Uterus (tissue), 2 donors: ENCODE measurements around the gene ADCY9.

Source experiments
- POLR2A ChIP-seq, 2 donors: fragments of 450-650 bp; IDR thresholded peaks; one replicate each; pipeline ENCODE4 v1.6.1; 2016; ENCODE audit warnings: antibody characterized with exemption in 2 of 2, mild to moderate bottlenecking in 1 of 2, moderate library complexity in 1 of 2
- TF ChIP-seq, protein P1 (sequence below), 4 experiments: fragments of 200-600 bp in 2 of 4; fragments of 450-650 bp in 2 of 4; sonication (generic) in 2 of 4; IDR thresholded peaks; one replicate each; pipeline ENCODE4 v1.5.1; 2016 to 2019; ENCODE audit warnings: antibody characterized with exemption in 4 of 4, mild to moderate bottlenecking in 2 of 4, moderate library complexity in 1 of 4

DNA sequence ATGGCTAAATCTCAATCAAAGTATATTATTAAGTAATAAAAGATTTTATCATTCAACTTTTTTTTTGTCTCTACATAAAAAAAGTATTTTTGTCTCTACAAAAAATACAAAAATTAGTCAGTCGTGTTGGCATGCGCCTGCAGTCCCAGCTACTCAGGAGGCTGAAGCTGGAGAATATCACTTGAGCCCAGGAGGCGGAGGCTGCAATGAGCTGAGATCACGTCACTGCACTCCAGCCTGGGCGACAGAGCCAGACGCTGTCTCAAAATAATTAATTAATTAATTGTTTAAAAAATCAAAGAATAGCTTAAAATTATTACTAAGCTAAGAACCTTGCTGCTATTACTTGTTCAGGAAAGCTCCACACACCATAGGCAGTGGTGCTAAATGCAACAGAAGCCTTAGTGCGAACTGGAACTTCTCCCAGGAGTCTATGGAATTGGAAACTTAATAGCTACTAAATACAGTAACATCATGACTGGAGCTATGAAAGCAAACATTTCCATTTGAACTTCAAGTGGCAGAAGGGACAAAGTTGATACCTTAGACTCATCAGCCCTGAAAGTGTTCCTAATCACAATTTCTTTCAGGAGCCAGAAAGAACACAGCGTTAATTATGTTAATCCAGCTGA is 22.6 kb downstream of the ADCY9 start:
- TF ChIP-seq, protein P1, sequence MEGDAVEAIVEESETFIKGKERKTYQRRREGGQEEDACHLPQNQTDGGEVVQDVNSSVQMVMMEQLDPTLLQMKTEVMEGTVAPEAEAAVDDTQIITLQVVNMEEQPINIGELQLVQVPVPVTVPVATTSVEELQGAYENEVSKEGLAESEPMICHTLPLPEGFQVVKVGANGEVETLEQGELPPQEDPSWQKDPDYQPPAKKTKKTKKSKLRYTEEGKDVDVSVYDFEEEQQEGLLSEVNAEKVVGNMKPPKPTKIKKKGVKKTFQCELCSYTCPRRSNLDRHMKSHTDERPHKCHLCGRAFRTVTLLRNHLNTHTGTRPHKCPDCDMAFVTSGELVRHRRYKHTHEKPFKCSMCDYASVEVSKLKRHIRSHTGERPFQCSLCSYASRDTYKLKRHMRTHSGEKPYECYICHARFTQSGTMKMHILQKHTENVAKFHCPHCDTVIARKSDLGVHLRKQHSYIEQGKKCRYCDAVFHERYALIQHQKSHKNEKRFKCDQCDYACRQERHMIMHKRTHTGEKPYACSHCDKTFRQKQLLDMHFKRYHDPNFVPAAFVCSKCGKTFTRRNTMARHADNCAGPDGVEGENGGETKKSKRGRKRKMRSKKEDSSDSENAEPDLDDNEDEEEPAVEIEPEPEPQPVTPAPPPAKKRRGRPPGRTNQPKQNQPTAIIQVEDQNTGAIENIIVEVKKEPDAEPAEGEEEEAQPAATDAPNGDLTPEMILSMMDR (IDR thresholded peaks at IDR 0.05): no peak
- TF ChIP-seq POLR2A (IDR thresholded peaks at IDR 0.05): no peak
